Measurements from ENCODE around the gene SDR39U1. TPM values are rescaled to one million over a fixed set of nuclear protein-coding genes. Genes with fewer than 3 reads are reported as not detected.

SDR39U1 gene
- total RNA-seq, 2 donors from 2014 or later, result 40.4 to 41.3 TPM

DNA sequence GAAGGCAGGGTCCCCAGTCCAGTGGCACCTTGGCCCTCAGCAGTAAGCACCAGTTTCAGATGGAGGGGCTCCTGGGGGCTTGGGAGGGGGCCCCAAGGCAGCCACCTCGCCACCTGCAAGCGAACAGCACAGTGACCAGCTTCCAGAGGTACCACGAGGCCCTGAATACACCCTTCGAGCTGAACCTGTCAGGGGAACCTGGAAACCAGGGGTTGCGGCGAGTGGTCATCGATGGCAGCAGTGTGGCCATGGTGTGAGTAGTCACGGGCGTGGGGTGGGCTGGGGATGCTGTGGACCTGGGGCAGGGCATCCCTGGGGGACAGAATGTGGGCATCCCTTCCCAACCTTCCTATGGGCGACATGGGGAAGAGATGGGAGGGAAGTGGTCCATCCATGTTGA is 32.6 kb downstream of the SDR39U1 start:
- H3K36me3 Mint-ChIP-seq (ENCODE audit: low read depth), result peaks cover 12% of the 10 kb centered on the region
- TF ChIP-seq, protein P1, sequence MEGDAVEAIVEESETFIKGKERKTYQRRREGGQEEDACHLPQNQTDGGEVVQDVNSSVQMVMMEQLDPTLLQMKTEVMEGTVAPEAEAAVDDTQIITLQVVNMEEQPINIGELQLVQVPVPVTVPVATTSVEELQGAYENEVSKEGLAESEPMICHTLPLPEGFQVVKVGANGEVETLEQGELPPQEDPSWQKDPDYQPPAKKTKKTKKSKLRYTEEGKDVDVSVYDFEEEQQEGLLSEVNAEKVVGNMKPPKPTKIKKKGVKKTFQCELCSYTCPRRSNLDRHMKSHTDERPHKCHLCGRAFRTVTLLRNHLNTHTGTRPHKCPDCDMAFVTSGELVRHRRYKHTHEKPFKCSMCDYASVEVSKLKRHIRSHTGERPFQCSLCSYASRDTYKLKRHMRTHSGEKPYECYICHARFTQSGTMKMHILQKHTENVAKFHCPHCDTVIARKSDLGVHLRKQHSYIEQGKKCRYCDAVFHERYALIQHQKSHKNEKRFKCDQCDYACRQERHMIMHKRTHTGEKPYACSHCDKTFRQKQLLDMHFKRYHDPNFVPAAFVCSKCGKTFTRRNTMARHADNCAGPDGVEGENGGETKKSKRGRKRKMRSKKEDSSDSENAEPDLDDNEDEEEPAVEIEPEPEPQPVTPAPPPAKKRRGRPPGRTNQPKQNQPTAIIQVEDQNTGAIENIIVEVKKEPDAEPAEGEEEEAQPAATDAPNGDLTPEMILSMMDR (conservative IDR thresholded peaks at IDR 0.05), result no peak
- DNase-seq, result no peak

DNA sequence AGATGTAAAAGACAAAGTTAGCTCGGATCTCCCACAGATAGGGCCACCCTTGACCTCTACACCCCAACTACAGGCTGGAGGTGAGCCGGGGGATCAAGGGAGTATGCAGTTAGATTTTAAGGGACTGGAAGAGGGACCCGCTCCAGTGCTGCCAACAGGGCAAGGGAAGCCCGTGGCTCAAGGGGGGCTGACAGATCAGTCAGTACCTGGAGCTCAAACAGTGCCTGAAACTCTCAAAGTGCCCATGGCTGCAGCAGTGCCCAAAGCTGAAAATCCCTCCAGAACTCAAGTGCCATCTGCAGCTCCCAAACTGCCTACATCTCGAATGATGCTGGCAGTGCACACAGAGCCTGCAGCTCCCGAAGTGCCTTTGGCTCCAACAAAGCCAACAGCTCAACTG is 33.4 kb downstream of the SDR39U1 start:
- no peak overlapping the region for H3K4me3 Mint-ChIP-seq
- H3K9ac ChIP-seq (ENCODE audit: extremely low read depth, low read length, poor library complexity, severe bottlenecking), result no peak overlapping the region
- no peaks in the 10 kb centered on the region for H3K9me3 ChIP-seq (ENCODE audit: control insufficient read depth, low read length)
- no peaks in the 10 kb centered on the region for H3K27me3 ChIP-seq (ENCODE audit: control insufficient read depth, insufficient read depth, low read length, poor library complexity, severe bottlenecking)
- no peaks in the 10 kb centered on the region for H3K27me3 Mint-ChIP-seq (ENCODE audit: insufficient read depth)
- H3K4me1 ChIP-seq (ENCODE audit: control insufficient read depth, insufficient read depth, low read length), result no peaks in the 10 kb centered on the region
- TF ChIP-seq, protein P1 (conservative IDR thresholded peaks at IDR 0.05), result no peak
- WGBS, 2 experiments (ENCODE audit: insufficient coverage in 1 of 2, insufficient read length in 1 of 2), result 86 to 92% methylated on average over 2 to 6 of the region's 6 CpGs
- H3K4me3 ChIP-seq (ENCODE audit: low read length), result no peak overlapping the region
- H3K9me3 Mint-ChIP-seq, result no peaks in the 10 kb centered on the region
- H3K4me1 Mint-ChIP-seq, result peaks cover 13% of the 10 kb centered on the region
- peaks cover 6% of the 10 kb centered on the region for H3K36me3 Mint-ChIP-seq (ENCODE audit: low read depth)
- no peak for DNase-seq
- H3K27ac Mint-ChIP-seq, result no peak overlapping the region
- H3K36me3 ChIP-seq (ENCODE audit: control insufficient read depth, insufficient read depth, low read length), result no peaks in the 10 kb centered on the region
- no peak overlapping the region for H3K27ac ChIP-seq (ENCODE audit: low read depth, low read length)

More for the DNA sequence above, 32.6 kb downstream of the SDR39U1 start:
- H3K27ac ChIP-seq (ENCODE audit: low read depth, low read length), result no peak overlapping the region
- H3K36me3 ChIP-seq (ENCODE audit: control insufficient read depth, insufficient read depth, low read length), result no peaks in the 10 kb centered on the region
- H3K4me1 ChIP-seq (ENCODE audit: control insufficient read depth, insufficient read depth, low read length), result no peaks in the 10 kb centered on the region
- peaks cover 5% of the 10 kb centered on the region for H3K4me1 Mint-ChIP-seq
- whole genome bisulfite sequencing, 2 experiments (ENCODE audit: insufficient coverage in 1 of 2, insufficient read length in 1 of 2), result 91 to 100% methylated on average over 7 to 10 of the region's 10 CpGs
- no peaks in the 10 kb centered on the region for H3K27me3 Mint-ChIP-seq (ENCODE audit: insufficient read depth)
- no peak overlapping the region for H3K4me3 Mint-ChIP-seq
- no peak overlapping the region for H3K9ac ChIP-seq (ENCODE audit: extremely low read depth, low read length, poor library complexity, severe bottlenecking)
- no peak overlapping the region for H3K4me3 ChIP-seq (ENCODE audit: low read length)
- H3K9me3 Mint-ChIP-seq, result no peaks in the 10 kb centered on the region
- H3K9me3 ChIP-seq (ENCODE audit: control insufficient read depth, low read length), result no peaks in the 10 kb centered on the region
- no peaks in the 10 kb centered on the region for H3K27me3 ChIP-seq (ENCODE audit: control insufficient read depth, insufficient read depth, low read length, poor library complexity, severe bottlenecking)
- no peak overlapping the region for H3K27ac Mint-ChIP-seq

DNA sequence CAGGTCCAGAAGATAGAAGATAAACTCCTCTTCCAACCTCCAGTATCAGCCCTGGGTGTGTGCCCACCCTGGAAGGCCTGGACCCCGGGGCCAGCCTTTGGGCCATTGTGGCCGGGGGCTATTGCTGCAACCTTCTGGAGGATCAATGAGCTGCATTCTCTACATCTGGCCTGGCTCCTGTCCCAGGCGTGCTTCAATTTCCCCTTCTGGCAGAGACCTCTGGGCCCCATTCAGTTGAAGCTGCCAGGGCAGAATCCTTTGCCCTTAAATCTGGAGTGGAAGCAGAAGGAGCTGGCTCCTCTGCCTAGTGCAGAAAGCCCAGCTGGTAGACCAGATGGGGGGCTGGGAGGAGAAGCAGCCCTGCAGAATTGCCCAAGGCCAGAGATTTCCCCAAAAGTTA is 33.8 kb downstream of the SDR39U1 start:
- no peak overlapping the region for H3K4me3 Mint-ChIP-seq
- no peaks in the 10 kb centered on the region for H3K36me3 ChIP-seq (ENCODE audit: control insufficient read depth, insufficient read depth, low read length)
- WGBS, 2 experiments (ENCODE audit: insufficient coverage in 1 of 2, insufficient read length in 1 of 2), result 91 to 94% methylated on average over 3 of the region's 3 CpGs
- no peak overlapping the region for H3K4me3 ChIP-seq (ENCODE audit: low read length)
- H3K4me1 Mint-ChIP-seq, result peaks cover 17% of the 10 kb centered on the region
- no peaks in the 10 kb centered on the region for H3K9me3 Mint-ChIP-seq
- H3K4me1 ChIP-seq (ENCODE audit: control insufficient read depth, insufficient read depth, low read length), result no peaks in the 10 kb centered on the region
- DNase-seq, result no peak
- no peak overlapping the region for H3K27ac Mint-ChIP-seq
- no peaks in the 10 kb centered on the region for H3K9me3 ChIP-seq (ENCODE audit: control insufficient read depth, low read length)
- no peaks in the 10 kb centered on the region for H3K27me3 Mint-ChIP-seq (ENCODE audit: insufficient read depth)
- TF ChIP-seq, protein P1 (conservative IDR thresholded peaks at IDR 0.05), result no peak
- H3K9ac ChIP-seq (ENCODE audit: extremely low read depth, low read length, poor library complexity, severe bottlenecking), result no peak overlapping the region
- no peaks in the 10 kb centered on the region for H3K27me3 ChIP-seq (ENCODE audit: control insufficient read depth, insufficient read depth, low read length, poor library complexity, severe bottlenecking)
- no peak overlapping the region for H3K27ac ChIP-seq (ENCODE audit: low read depth, low read length)
- H3K36me3 Mint-ChIP-seq (ENCODE audit: low read depth), result peaks cover 5% of the 10 kb centered on the region
